ENCODE measurements around the gene CLTCL1. TPM values are rescaled to one million over a fixed set of nuclear protein-coding genes. Genes with fewer than 3 reads are reported as not detected.

The CLTCL1 gene
- total RNA-seq, 1 experiment from 2014 or later: 11.9 TPM

GRCh38 chr22:19151329-19152191, 140.0 kb downstream of the CLTCL1 start:
- intact Hi-C loops (cut with micrococcal nuclease; ENCODE audit: unreplicated experiment) (no loop called here), in situ Hi-C loops (cut with HindIII; ENCODE audit: low pct_unique_long_range_greater_than_20kb, low sequenced_read_pairs) (no loop called here)
- Histone ChIP-seq H3K27me3 (ENCODE audit: control insufficient read depth, insufficient read depth, low read length) (no peaks in the 10 kb centered on the region; the same call in 1 of the 2 replicates), H3K4me1 (ENCODE audit: control insufficient read depth, insufficient read depth, low read length) (no peaks in the 10 kb centered on the region), H3K4me3 (ENCODE audit: low read depth in 2 of 2, low read length in 2 of 2) (no peak overlapping the region), H3K36me3 (ENCODE audit: control insufficient read depth, insufficient read depth, low read length) (no peaks in the 10 kb centered on the region), H3K27ac (ENCODE audit: low read length) (no peak overlapping the region), H3K9me3 (ENCODE audit: control insufficient read depth, insufficient read depth, low read depth, low read length) (no peaks in the 10 kb centered on the region)
- ATAC-seq (no peak), DNase-seq (ENCODE audit: low read depth, low spot score) (no peak)
- ChIA-PET CTCF (interaction anchor here (0.7 kb wide), 1 partner anchor 18 kb away, joined by 12 read pairs; no protein-coding TSS in a partner anchor), POLR2A (no interaction called here)
- no TSS peak for BruUV-seq (replicated peaks)
- TF ChIP-seq, protein P1, sequence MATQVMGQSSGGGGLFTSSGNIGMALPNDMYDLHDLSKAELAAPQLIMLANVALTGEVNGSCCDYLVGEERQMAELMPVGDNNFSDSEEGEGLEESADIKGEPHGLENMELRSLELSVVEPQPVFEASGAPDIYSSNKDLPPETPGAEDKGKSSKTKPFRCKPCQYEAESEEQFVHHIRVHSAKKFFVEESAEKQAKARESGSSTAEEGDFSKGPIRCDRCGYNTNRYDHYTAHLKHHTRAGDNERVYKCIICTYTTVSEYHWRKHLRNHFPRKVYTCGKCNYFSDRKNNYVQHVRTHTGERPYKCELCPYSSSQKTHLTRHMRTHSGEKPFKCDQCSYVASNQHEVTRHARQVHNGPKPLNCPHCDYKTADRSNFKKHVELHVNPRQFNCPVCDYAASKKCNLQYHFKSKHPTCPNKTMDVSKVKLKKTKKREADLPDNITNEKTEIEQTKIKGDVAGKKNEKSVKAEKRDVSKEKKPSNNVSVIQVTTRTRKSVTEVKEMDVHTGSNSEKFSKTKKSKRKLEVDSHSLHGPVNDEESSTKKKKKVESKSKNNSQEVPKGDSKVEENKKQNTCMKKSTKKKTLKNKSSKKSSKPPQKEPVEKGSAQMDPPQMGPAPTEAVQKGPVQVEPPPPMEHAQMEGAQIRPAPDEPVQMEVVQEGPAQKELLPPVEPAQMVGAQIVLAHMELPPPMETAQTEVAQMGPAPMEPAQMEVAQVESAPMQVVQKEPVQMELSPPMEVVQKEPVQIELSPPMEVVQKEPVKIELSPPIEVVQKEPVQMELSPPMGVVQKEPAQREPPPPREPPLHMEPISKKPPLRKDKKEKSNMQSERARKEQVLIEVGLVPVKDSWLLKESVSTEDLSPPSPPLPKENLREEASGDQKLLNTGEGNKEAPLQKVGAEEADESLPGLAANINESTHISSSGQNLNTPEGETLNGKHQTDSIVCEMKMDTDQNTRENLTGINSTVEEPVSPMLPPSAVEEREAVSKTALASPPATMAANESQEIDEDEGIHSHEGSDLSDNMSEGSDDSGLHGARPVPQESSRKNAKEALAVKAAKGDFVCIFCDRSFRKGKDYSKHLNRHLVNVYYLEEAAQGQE (IDR thresholded peaks at IDR 0.05; ENCODE audit: insufficient read depth in 1 of 2, low read depth in 2 of 2, low read length in 1 of 2): no peak

- in situ Hi-C loops (cut with HindIII; ENCODE audit: low pct_unique_long_range_greater_than_20kb, low sequenced_read_pairs) (no loop called here), intact Hi-C loops (cut with micrococcal nuclease; ENCODE audit: unreplicated experiment) (no loop called here)
- Histone ChIP-seq H3K4me1 (ENCODE audit: control insufficient read depth, insufficient read depth, low read length) (no peaks in the 10 kb centered on the region), H3K27me3 (ENCODE audit: control insufficient read depth, insufficient read depth, low read length) (no peaks in the 10 kb centered on the region; the same call in 1 of the 2 replicates), H3K36me3 (ENCODE audit: control insufficient read depth, insufficient read depth, low read length) (no peaks in the 10 kb centered on the region), H3K9me3 (ENCODE audit: control insufficient read depth, insufficient read depth, low read depth, low read length) (no peaks in the 10 kb centered on the region), H3K27ac (ENCODE audit: low read length) (no peak overlapping the region), H3K4me3 (ENCODE audit: low read depth in 2 of 2, low read length in 2 of 2) (no peak overlapping the region)
- DNase-seq (ENCODE audit: low read depth, low spot score): no peak
- no peak for ATAC-seq
- BruUV-seq (replicated peaks): no TSS peak
- TF ChIP-seq SIN3A (IDR thresholded peaks at IDR 0.05; ENCODE audit: borderline replicate concordance, insufficient read depth, low read depth, low read length) (no peak), POLR2AphosphoS5 (IDR thresholded peaks at IDR 0.05; ENCODE audit: low read depth, low read length) (no peak), CTCF (IDR thresholded peaks at IDR 0.05) (no peak), TCF7L2 (IDR thresholded peaks at IDR 0.05; ENCODE audit: low read depth, low read length) (no peak)
- TF ChIP-seq, protein P1 (IDR thresholded peaks at IDR 0.05; ENCODE audit: insufficient read depth in 1 of 2, low read depth in 2 of 2, low read length in 1 of 2): no peak
- POLR2A ChIA-PET: no interaction called here
- CTCF ChIA-PET: no interaction called here
These were observed 140.8 kb downstream of the CLTCL1 start for GRCh38 chr22:19150482-19151328.
